Stimulated activated CD4-positive, alpha-beta T cell treated with anti-CD3 and anti-CD28 coated beads, Interleukin-1b, Interleukin-23, amount 100 ng/mL, for 1 hour (primary cell): ENCODE results near the gene GADD45B.
"Not testable (repeated sequence)": the region's sequence is repeated elsewhere in the genome, so short reads cannot be mapped to it uniquely, and the experiment has no call there.

ENCODE experiments used
- DNase-seq, 2 donors: peaks; one replicate each; pipeline ENCODE4 v3.0.0-alpha.2; 2020; ENCODE audit warnings: low read depth in 2 of 2

GADD45B gene

GRCh38 chr19:2514981-2515518 is 39.1 kb downstream of the GADD45B start:
- DNase-seq: no peak

GRCh38 chr19:2516727-2517126 is 40.8 kb downstream of the GADD45B start:
- no peak for DNase-seq

- no peak for DNase-seq
Measured at GRCh38 chr19:2517881-2518601, 42.1 kb downstream of the GADD45B start.

- not testable (repeated sequence) for DNase-seq
Measured at GRCh38 chr19:2518856-2519255, 42.9 kb downstream of the GADD45B start.

- no peak for DNase-seq
Measured at GRCh38 chr19:2519482-2519881, 43.6 kb downstream of the GADD45B start.

- no peak for DNase-seq
Measured at GRCh38 chr19:2523630-2524311, 47.8 kb downstream of the GADD45B start.

- no peak for DNase-seq
Measured at GRCh38 chr19:2524361-2524839, 48.5 kb downstream of the GADD45B start.

GRCh38 chr19:2524840-2525723 is 49.2 kb downstream of the GADD45B start:
- DNase-seq: no peak

GRCh38 chr19:2527171-2527570 is 51.2 kb downstream of the GADD45B start:
- DNase-seq: no peak

- no peak for DNase-seq
Measured at GRCh38 chr19:2527686-2528085, 51.8 kb downstream of the GADD45B start.
